CD4-positive, alpha-beta T cell treated with Interleukin-4 for 4 hours (primary cell): Measurements from ENCODE around the gene MISFA.
A peak's percentile ranks its signal among the peaks of the same experiment; 100 is the strongest.
"Not testable (repeated sequence)": the region's sequence is repeated elsewhere in the genome, so short reads cannot be mapped to it uniquely, and the experiment has no call there.

ENCODE experiments used
- DNase-seq: peaks from one replicate; pipeline ENCODE4 v3.0.0-alpha.2; 2020

MISFA gene

DNA sequence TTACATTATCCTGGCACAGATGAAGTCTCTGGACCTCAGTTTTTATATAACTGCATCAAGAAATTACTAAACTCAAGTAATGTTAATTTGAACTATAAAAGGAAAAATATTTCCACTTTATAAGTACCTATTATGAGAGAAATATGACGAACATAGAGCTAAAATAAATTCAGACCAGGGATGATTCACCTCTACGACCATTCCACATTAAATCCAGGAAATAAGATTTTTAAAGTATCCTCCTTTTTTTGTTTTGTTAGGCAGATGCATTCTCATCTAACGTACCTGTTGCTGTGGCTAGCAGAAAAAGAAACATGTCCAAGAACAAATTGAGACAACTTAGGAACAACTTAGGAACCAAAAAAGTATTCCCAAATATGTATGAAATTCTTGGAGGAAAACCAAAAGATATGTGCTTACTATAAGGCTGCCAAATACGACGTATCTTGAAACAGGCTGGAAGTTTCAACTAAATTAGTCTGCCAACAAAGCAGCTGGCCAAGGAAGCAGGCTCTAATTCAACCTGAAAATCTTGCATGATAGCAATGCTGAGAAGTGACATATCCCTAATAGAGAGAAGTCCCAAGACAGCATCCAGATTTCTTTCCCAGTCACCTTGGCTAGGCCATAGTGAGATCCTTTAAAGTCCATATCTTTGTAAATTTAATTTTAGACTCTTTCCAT, 18.9 kb downstream of the MISFA start:
- no peak for DNase-seq

DNA sequence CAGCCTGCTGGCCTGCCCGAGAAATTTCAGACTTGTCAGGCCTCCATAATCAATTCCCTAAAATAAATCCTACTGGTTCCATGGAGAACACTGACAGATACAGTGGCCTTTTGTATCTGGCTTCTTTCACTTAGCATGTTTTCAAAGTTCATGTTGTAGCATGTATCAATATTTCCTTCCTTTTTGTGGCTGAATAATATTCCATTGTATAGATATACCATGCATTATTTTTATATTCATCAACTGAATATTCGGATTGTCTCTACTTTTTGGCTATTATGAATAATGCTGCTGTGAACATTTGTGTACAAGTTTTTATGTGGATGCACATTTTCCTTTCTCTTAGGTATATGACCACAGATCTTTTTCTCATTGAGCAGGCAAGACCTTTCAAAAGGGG, 24.1 kb downstream of the MISFA start:
- no peak for DNase-seq

DNA sequence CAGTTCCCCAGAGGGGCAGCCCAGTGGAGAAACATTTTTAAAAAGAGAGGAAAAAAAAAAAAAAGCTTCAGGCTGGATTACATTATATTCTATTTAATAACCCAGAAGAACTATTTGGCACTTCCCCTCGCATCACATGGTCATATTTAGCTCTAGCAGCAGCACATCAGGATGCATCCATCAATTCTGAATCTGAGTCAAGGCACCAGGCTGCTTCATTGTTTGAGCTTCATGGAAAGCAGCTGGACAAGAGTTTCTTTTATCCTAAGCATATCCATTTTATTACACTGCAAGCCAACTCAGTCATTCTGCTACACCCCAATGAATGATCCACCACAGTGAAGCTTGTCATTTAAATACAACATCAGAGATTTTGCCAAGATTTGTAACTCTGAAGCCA, 24.6 kb downstream of the MISFA start:
- DNase-seq = no peak

DNA sequence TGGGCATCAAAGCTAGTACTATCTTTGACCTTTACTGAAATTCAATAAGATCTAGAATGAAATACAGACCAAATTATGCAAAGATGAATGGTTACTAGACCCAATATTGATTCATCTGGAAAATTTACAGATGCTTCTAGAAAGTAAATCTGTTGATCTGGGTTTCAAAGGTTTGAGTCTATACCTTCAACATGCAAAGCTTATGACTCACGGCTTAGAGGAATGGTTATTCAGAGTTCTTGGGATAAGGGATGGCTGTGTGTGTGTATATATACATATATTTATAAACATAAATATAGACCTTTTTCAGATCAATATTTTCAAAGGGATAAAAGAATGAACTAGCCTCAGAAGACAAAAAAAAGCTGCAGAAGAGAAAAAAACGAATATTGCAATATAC, 33.3 kb downstream of the MISFA start:
- DNase-seq = no peak

- DNase-seq = peak; percentile 37
Observed at GRCh38 chr11:18633256-18634139, 33.9 kb downstream of the MISFA start.

GRCh38 chr11:18634140-18635032, 34.8 kb downstream of the MISFA start, which contains the start of gene SPTY2D1:
TSS of gene SPTY2D1 (minus strand) at chr11:18634342. CDS start at chr11:18634257, 85 bp downstream.
- peak; percentile 98 for DNase-seq

GRCh38 chr11:18641677-18642076, 42.1 kb downstream of the MISFA start:
- DNase-seq = no peak

DNA sequence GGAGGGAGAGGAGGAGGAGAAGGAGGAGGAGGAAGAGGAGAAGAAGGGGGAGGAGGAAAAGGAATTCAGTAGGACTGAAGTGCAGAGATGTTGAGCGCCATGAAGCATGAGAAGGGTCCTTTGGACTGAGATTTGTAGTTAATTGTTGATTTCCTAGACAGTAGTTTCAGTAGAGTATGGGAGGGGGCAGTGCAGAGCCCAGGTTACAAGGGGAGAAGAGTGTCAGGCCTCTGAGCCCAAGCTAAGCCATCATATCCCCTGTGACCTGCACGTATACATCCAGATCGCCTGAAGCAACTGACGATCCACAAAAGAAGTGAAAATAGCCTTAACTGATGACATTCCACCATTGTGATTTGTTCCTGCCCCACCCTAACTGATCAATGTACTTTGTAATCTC, 43.4 kb downstream of the MISFA start:
- DNase-seq = not testable (repeated sequence)

GRCh38 chr11:18650353-18650752, 50.8 kb downstream of the MISFA start:
- no peak for DNase-seq

GRCh38 chr11:18650859-18651557, 51.4 kb downstream of the MISFA start:
- DNase-seq = peak; percentile 59
